ENCODE data around the gene LATS2. TPM values are rescaled to one million over a fixed set of nuclear protein-coding genes. Genes with fewer than 3 reads are reported as not detected.

The LATS2 gene
- total RNA-seq, 3 donors from 2014 or later, result 15.1 to 35.2 (median 21.6) TPM

DNA sequence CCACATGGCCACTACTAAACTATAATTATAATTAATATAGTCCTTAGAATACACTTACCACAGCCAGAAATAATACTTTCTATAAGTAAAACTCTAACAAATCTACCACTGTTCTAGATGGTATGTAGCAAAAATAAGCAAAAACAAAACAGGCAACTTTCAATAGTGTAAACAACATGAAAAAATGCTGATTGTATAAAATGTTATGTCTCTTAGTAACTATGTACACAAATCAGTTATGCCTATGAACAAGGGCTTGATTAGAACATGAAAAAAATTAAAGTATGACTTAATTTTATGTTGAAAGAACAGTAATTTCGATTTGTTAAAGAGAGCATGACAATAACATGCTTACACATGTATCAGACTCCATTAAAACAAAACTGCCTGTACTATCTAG lies 60.7 kb downstream of the LATS2 start:
- Histone ChIP-seq H3K27ac (no peak overlapping the region), H3K4me1 (no peaks in the 10 kb centered on the region), H3K36me3 (no peaks in the 10 kb centered on the region), H3K4me3 (no peak overlapping the region), H3K27me3 (no peaks in the 10 kb centered on the region), H3K9me3 (peaks cover 6 to 7% of the 10 kb centered on the region in 2 donors)
- intact Hi-C loops (cut with DNase I; ENCODE audit: low total_unique reads), result no loop called here
- DNase-seq (ENCODE audit: low spot score in 2 of 2), result no peak
- no peak for TF ChIP-seq POLR2AphosphoS5 (IDR thresholded peaks at IDR 0.05)
- TF ChIP-seq POLR2A (IDR thresholded peaks at IDR 0.05), result no peak
- no peak for TF ChIP-seq CTCF (IDR thresholded peaks at IDR 0.05)

DNA sequence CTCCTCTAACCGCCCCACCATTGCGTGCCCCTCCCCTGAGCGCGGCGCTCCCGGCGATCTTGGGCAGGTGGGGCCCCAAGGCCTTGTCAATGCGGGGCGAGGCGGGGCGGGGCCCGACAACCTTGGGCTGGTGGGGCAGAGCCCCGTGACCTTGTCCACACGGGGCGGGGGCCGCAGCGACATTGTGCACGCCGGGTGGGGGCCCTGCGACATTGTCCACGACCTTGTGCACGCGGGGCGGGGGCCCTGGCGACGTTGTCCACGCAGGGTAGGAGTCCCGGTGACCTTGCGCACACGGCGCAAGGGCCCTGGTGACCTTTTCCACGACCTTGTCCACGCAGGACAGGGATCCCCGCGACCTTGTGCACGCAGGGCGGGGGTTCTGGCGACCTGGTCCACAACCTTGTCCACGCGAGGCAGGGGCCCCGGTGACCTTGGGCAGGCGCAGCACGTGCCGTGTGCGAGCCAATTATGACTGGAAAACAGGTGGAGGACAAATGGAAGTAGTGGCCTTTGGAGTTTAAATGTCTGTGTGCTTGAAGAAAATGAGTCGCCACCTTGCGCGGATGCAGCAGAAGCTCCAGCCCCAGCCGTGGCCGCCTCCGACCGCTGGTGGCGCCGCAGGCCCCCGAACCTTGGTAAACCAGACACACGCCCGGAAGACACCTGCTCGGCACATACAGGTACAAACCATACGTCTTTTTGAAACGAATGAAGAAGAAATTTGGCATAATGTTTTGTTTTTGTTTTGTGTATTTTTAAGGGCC lies 62.6 kb downstream of the LATS2 start:
- Histone ChIP-seq H3K9me3 (peaks cover 6 to 7% of the 10 kb centered on the region in 2 donors), H3K4me3 (no peak overlapping the region), H3K27me3 (no peaks in the 10 kb centered on the region), H3K27ac (peak overlapping the region in 1 of 2 donors; percentile 38), H3K4me1 (no peaks in the 10 kb centered on the region), H3K36me3 (no peaks in the 10 kb centered on the region)
- intact Hi-C loops (cut with DNase I; ENCODE audit: low total_unique reads), result no loop called here
- DNase-seq (ENCODE audit: low spot score in 2 of 2), result no peak
- TF ChIP-seq POLR2AphosphoS5 (IDR thresholded peaks at IDR 0.05), result no peak
- TF ChIP-seq CTCF (IDR thresholded peaks at IDR 0.05), result no peak
- TF ChIP-seq POLR2A (IDR thresholded peaks at IDR 0.05), result no peak

DNA sequence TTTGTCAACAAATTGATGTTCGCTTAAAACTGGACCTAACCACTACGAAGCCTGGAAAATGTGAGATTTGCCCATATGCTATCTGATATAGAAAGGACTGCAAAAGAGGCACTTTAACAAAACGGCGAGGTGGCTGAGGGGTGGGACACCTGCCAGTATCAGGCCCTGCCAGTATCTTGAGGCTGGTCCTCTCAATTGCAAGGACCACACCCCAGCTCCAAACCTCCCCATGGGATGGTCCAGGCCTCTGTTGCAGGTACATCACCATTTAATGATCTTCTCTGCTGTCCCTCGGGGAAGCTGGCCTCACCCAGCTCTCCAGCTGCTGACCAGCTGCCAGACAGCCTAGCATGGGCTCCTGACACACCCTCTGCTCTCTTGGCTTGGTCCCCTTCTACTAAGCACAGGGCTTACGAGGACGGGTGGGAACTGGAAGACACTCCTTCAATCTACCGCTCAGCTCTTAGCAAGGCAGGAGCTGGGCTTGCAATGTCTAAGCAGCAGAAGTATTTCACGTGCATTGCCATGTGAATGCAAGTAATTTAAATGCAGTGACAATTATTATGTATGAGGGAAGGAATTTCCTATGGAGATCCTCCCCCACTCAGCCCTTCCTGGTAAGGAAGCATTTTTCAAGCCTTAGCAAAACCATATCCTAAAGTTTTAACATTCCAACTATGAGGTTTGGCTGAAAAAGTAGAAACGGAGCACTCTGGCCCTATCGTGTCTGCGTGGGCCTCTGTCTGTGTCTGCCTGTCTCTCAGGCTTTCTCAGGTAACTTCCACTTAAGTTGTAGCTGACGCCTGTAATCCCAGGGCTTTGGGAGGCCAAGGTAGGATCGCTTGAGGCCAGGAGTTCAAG lies 63.9 kb downstream of the LATS2 start:
- no peaks in the 10 kb centered on the region for H3K4me1 ChIP-seq
- intact Hi-C loops (cut with DNase I; ENCODE audit: low total_unique reads), result no loop called here
- H3K36me3 ChIP-seq, result no peaks in the 10 kb centered on the region
- no peak for DNase-seq (ENCODE audit: low spot score in 2 of 2)
- peak overlapping the region; percentile 7 to 34 for H3K27ac ChIP-seq
- H3K27me3 ChIP-seq, result no peaks in the 10 kb centered on the region
- peaks cover 6 to 7% of the 10 kb centered on the region in 2 donors for H3K9me3 ChIP-seq
- no peak for TF ChIP-seq POLR2A (IDR thresholded peaks at IDR 0.05)
- TF ChIP-seq POLR2AphosphoS5 (IDR thresholded peaks at IDR 0.05), result no peak
- no peak for TF ChIP-seq CTCF (IDR thresholded peaks at IDR 0.05)
- H3K4me3 ChIP-seq, result no peak overlapping the region

DNA sequence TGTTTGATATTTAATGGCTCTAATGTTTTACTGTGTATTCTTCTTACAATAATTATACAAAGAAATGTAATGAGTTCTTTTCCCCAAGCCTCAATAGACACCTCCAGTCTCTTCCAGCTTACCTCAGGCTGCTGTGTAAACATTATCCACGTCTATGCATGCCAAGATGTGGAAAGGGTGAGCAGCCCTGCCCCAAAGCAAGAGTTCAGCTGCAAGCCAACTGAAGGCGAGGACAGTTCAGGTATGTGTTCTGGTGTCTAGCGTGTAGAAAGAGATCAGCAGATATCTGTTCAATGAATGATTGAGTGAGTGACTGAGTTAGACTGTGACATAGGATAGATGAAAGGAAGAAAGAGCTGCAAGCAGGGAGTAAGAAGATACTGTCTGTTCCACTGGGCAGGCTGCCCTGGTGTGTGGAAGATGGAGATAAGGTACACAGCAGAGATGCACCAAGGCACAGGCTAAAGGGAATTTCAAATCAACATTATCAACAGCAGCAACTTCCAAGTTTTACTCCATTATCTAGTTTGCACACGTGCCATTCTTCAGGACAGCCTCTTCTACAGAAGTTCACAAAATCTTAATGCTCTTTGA lies 66.0 kb downstream of the LATS2 start:
- no peak for DNase-seq (ENCODE audit: low spot score in 2 of 2)
- intact Hi-C loops (cut with DNase I; ENCODE audit: low total_unique reads), result no loop called here
- Histone ChIP-seq H3K36me3 (no peaks in the 10 kb centered on the region), H3K27ac (no peak overlapping the region), H3K4me3 (no peak overlapping the region), H3K27me3 (no peaks in the 10 kb centered on the region), H3K9me3 (no peaks in the 10 kb centered on the region), H3K4me1 (no peaks in the 10 kb centered on the region)
- TF ChIP-seq POLR2A (IDR thresholded peaks at IDR 0.05) (no peak), CTCF (IDR thresholded peaks at IDR 0.05) (no peak), POLR2AphosphoS5 (IDR thresholded peaks at IDR 0.05) (no peak)
